Effector memory CD8-positive, alpha-beta T cell (primary cell): ENCODE measurements around the gene DSE.

Experiments
- ATAC-seq: fragments of 150-1000 bp; cut with Tn5 transposase; replicated peaks from 2 replicates; pipeline ENCODE4 v1.10.0; 2021; ENCODE audit warnings: mild to moderate bottlenecking, moderate library complexity
- DNase-seq, 3 experiments: peaks; one replicate each; pipeline ENCODE4 v3.0.0; 2021
- H3K27ac Mint-ChIP-seq, 2 donors: one replicate each; pipeline ENCODE4 v1.8.0; 2022; ENCODE audit warnings: mild to moderate bottlenecking in 2 of 2, mixed read lengths in 2 of 2, moderate library complexity in 2 of 2
- H3K27me3 Mint-ChIP-seq, 2 donors: one replicate each; pipeline ENCODE4 v1.8.0; 2022; ENCODE audit warnings: mixed read lengths in 2 of 2
- H3K36me3 Mint-ChIP-seq: one replicate; pipeline ENCODE4 v1.8.0; 2022; ENCODE audit warnings: mild to moderate bottlenecking, moderate library complexity, mixed read lengths; ENCODE audit not compliant: insufficient read depth
- H3K4me1 Mint-ChIP-seq, 2 donors: one replicate each; pipeline ENCODE4 v1.8.0; 2022; ENCODE audit warnings: low read depth in 2 of 2, mixed read lengths in 2 of 2
- H3K4me3 Mint-ChIP-seq, 2 donors: one replicate each; pipeline ENCODE4 v1.8.0; 2022; ENCODE audit warnings: mild to moderate bottlenecking in 2 of 2, mixed read lengths in 2 of 2, moderate library complexity in 2 of 2
- H3K9me3 Mint-ChIP-seq, 2 donors: one replicate each; pipeline ENCODE4 v1.8.0; 2022; ENCODE audit warnings: mixed read lengths in 2 of 2

Gene DSE

DNA sequence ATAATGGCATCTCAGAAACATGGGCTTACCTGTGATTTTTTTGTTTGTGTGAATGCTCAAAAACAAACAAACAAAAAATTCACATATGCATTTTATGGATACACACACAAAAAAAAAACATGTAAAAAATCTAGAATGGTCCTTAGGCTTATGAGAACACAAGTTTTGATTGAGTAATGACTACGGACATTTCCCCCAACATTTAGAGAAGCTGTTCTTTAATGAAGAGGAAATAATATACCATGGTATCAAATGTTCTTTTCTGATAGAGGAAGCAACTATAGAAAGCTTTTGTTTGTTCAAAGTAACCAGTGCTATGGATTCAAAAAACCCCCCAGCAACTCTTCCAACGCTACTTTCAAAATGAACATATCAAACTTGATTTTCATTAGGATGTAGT is 81.8 kb downstream of the DSE start:
- no peak overlapping the region for H3K4me3 Mint-ChIP-seq
- no peaks in the 10 kb centered on the region for H3K4me1 Mint-ChIP-seq
- H3K27me3 Mint-ChIP-seq, result peaks cover 8 to 35% of the 10 kb centered on the region in 2 donors
- DNase-seq (no peak), ATAC-seq (no peak)
- H3K27ac Mint-ChIP-seq, result no peak overlapping the region
- H3K36me3 Mint-ChIP-seq, result no peaks in the 10 kb centered on the region
- H3K9me3 Mint-ChIP-seq, result no peaks in the 10 kb centered on the region

DNA sequence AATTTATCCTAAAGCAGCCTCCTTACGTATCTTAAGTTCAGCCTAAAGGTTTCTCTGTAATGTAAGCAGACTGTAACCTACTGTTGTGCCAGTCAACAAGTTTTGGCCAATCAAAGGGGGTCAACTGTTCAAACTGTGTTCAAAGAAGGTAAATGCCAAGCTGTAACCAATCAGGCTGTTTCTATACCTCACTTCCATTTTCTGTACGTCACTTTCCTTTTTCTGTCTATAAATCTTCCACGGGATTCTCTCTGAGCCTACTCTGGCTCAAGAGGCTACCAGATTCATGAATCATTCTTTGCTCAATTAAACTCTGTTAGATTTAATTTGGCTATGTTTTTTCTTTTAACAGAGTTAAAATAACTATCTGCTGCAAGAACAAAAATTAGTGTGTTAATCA is 85.4 kb downstream of the DSE start:
- no peak for ATAC-seq
- Mint-ChIP-seq H3K4me1 (peaks cover 1 to 3% of the 10 kb centered on the region in 2 donors), H3K9me3 (no peaks in the 10 kb centered on the region), H3K4me3 (no peak overlapping the region), H3K27me3 (peaks cover 0 to 34% of the 10 kb centered on the region in 2 donors), H3K27ac (no peak overlapping the region), H3K36me3 (no peaks in the 10 kb centered on the region)
- no peak for DNase-seq

GRCh38 chr6:116456927-116457326 is 86.2 kb downstream of the DSE start:
- Mint-ChIP-seq H3K4me3 (no peak overlapping the region), H3K27ac (no peak overlapping the region), H3K9me3 (no peaks in the 10 kb centered on the region), H3K27me3 (peaks cover 0 to 40% of the 10 kb centered on the region in 2 donors), H3K4me1 (peaks cover 6 to 11% of the 10 kb centered on the region in 2 donors), H3K36me3 (peaks cover 5% of the 10 kb centered on the region)
- DNase-seq (no peak), ATAC-seq (no peak)

DNA sequence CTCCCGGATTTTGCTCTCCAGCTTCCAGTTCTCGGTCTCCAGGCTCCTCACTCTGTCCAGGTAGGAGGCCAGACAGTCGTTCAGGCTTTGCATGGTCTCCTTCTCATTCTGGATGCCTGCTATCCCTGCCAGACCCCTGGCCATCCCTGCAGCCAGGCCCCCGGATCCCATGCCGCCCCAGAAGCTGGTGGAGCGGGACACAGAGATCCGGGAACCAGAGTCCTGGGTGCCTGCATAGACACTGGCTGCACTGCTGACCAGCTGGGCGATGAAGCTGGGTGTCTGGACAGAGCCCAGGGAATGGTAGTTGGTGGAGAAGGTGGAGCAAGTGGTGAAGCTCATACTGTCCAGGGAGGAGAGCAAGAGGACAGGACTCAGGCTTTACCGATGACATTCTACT is 87.5 kb downstream of the DSE start:
- H3K27me3 Mint-ChIP-seq, result peaks cover 0 to 42% of the 10 kb centered on the region in 2 donors
- no peak overlapping the region for H3K27ac Mint-ChIP-seq
- DNase-seq (no peak), ATAC-seq (no peak)
- H3K4me1 Mint-ChIP-seq, result peaks cover 6 to 15% of the 10 kb centered on the region in 2 donors
- peaks cover 5% of the 10 kb centered on the region for H3K36me3 Mint-ChIP-seq
- no peaks in the 10 kb centered on the region for H3K9me3 Mint-ChIP-seq
- H3K4me3 Mint-ChIP-seq, result no peak overlapping the region

GRCh38 chr6:116459927-116460326 is 89.2 kb downstream of the DSE start:
- ATAC-seq (no peak), DNase-seq (no peak)
- no peak overlapping the region for H3K4me3 Mint-ChIP-seq
- peaks cover 5% of the 10 kb centered on the region for H3K36me3 Mint-ChIP-seq
- H3K9me3 Mint-ChIP-seq, result no peaks in the 10 kb centered on the region
- H3K27me3 Mint-ChIP-seq, result peaks cover 0 to 42% of the 10 kb centered on the region in 2 donors
- H3K27ac Mint-ChIP-seq, result no peak overlapping the region
- peaks cover 6 to 18% of the 10 kb centered on the region in 2 donors for H3K4me1 Mint-ChIP-seq

DNA sequence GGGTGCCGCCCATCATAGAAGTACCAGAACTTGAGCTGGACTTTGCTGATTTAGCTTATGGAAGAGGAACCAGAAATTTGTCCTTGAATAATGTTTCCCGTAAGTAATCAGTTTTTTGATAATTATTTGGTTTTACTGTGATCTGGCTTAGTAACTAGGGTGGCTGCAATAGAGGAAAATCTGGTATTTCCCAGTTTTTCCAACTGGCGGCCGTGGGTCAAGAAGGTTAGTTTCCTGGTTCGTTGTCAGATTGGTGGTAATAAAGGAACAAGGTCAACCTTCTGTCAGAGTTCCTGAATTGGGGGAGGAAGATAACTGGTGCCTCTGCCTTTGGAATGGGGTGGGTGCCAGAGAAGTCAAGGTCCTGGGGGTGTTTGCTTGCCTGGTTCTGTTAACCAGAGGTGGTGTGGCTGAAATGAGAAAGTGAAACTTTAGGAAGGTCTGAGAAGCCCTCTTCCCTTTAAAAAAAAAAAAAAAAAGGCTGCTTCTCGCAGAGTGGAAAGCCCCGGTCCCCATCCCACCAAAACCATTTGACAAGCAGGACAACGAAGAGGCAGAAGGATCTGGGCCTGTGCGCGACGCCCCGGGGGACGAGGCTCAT is 90.7 kb downstream of the DSE start, which contains the start of gene CALHM6:
TSS of gene CALHM6 (plus strand) at position 45 of the 601 bp plus-strand sequence. CDS start at position 600, 555 bp downstream.
- Mint-ChIP-seq H3K9me3 (no peaks in the 10 kb centered on the region), H3K27me3 (peaks cover 0 to 36% of the 10 kb centered on the region in 2 donors), H3K4me1 (peaks cover 7 to 18% of the 10 kb centered on the region in 2 donors), H3K36me3 (peaks cover 5% of the 10 kb centered on the region), H3K27ac (peak within 1 kb of the TSS in 1 of 2 donors; percentile 91), H3K4me3 (peak within 1 kb of the TSS; percentile 81 to 82)
- DNase-seq, result no peak
- no peak for ATAC-seq

DNA sequence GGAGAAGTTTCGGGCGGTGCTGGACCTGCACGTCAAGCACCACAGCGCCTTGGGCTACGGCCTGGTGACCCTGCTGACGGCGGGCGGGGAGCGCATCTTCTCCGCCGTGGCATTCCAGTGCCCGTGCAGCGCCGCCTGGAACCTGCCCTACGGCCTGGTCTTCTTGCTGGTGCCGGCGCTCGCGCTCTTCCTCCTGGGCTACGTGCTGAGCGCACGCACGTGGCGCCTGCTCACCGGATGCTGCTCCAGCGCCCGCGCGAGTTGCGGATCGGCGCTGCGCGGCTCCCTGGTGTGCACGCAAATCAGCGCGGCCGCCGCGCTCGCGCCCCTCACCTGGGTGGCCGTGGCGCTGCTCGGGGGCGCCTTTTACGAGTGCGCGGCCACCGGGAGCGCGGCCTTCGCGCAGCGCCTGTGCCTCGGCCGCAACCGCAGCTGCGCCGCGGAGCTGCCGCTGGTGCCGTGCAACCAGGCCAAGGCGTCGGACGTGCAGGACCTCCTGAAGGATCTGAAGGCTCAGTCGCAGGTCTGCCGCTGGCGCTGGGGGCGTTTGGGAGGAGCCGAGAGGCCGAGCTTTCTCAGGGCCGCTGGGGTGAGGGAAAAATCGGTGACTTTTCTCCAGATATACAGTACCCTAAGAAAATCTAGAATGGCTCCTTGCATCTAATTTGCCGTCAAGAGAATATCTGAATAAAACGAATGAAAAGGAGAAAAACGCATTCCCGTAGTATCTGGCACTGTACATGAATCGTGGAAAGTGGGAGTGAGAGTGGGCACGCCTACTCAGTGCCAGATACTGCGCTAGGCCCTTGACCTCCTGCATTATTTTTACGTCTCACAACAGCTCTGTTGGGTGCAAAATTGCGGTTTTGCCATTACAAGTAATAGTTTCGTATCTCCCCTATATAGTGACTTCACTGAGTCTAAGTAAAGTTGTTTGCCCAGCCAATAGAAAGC is 91.5 kb downstream of the DSE start:
- peaks cover 5% of the 10 kb centered on the region for H3K36me3 Mint-ChIP-seq
- H3K27ac Mint-ChIP-seq, result peak overlapping the region in 1 of 2 donors; percentile 91
- peaks cover 7 to 18% of the 10 kb centered on the region in 2 donors for H3K4me1 Mint-ChIP-seq
- peak overlapping the region; percentile 81 to 82 for H3K4me3 Mint-ChIP-seq
- H3K9me3 Mint-ChIP-seq, result no peaks in the 10 kb centered on the region
- DNase-seq (peak; percentile 25 to 46 (median 31)), ATAC-seq (peak; percentile 93)
- peaks cover 0 to 36% of the 10 kb centered on the region in 2 donors for H3K27me3 Mint-ChIP-seq

GRCh38 chr6:116463301-116463700 is 92.6 kb downstream of the DSE start:
- no peak overlapping the region for H3K4me3 Mint-ChIP-seq
- H3K36me3 Mint-ChIP-seq, result peaks cover 5% of the 10 kb centered on the region
- peaks cover 0 to 36% of the 10 kb centered on the region in 2 donors for H3K27me3 Mint-ChIP-seq
- H3K4me1 Mint-ChIP-seq, result peaks cover 7 to 18% of the 10 kb centered on the region in 2 donors
- H3K27ac Mint-ChIP-seq, result no peak overlapping the region
- no peaks in the 10 kb centered on the region for H3K9me3 Mint-ChIP-seq
- DNase-seq, result no peak
- no peak for ATAC-seq

DNA sequence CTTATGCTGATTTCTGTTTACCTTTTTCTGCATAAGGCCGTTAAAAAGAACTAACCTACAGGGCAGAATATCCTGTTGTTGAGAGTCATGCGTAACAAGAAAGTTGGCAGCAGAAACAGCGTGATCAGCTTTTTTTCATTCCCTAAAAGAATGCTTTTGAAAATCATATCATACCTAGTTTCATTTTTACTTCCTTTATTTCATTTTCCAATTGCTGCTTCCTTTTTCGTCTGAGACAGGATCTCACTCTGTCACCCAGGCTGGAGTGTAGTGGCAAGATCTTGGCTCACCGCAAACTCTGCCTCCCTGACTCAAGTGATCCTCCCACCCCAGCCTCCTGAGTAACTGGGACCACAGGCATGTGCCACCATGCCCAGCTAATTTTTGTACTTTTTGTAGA is 94.5 kb downstream of the DSE start:
- H3K36me3 Mint-ChIP-seq, result peaks cover 5% of the 10 kb centered on the region
- H3K27me3 Mint-ChIP-seq, result peaks cover 0 to 24% of the 10 kb centered on the region in 2 donors
- ATAC-seq (no peak), DNase-seq (no peak)
- no peak overlapping the region for H3K4me3 Mint-ChIP-seq
- no peak overlapping the region for H3K27ac Mint-ChIP-seq
- H3K4me1 Mint-ChIP-seq, result peaks cover 7 to 18% of the 10 kb centered on the region in 2 donors
- H3K9me3 Mint-ChIP-seq, result no peaks in the 10 kb centered on the region

DNA sequence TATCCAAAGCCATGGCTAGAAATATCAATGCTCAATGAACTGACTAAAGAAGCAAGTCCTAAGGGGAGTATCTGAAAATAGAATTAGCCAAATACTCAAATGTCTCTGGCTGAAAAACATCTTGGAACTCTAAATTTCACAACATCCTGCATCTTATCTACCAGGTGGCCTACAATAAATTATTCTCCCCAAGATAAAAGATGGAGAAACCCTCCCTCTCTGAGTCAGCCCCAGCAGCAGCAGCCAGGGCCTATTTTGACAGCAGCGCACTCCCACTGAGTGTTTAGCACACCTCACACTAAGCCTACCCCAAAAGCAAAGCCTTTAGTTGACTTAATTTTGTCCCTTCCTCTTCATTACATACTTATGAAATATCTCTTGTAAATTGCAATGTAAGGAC is 96.3 kb downstream of the DSE start:
- peaks cover 1 to 8% of the 10 kb centered on the region in 2 donors for H3K4me1 Mint-ChIP-seq
- H3K36me3 Mint-ChIP-seq, result no peaks in the 10 kb centered on the region
- peaks cover 0 to 15% of the 10 kb centered on the region in 2 donors for H3K27me3 Mint-ChIP-seq
- no peak for ATAC-seq
- no peak for DNase-seq
- no peak overlapping the region for H3K27ac Mint-ChIP-seq
- no peaks in the 10 kb centered on the region for H3K9me3 Mint-ChIP-seq
- no peak overlapping the region for H3K4me3 Mint-ChIP-seq

DNA sequence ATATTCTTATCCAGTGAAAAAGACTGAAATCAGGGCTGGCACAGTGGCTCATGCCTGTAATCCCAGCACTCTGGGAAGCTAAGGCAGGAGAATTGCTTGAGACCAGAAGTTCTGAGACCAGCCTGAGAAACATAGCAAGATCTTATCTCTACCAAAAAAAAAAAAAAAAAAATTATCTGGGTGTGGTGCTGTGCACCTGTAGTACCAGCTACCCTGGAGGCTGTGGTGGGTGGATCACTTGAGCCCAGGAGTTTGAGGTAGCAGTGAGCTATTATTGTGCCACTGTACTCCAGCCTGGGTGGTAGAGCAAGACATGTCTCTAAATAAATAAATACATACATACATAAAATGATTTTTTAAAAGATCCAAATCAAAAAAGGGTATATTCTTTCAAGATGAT is 96.8 kb downstream of the DSE start:
- H3K4me1 Mint-ChIP-seq, result peaks cover 1 to 6% of the 10 kb centered on the region in 2 donors
- ATAC-seq, result no peak
- H3K36me3 Mint-ChIP-seq, result no peaks in the 10 kb centered on the region
- no peak for DNase-seq
- peaks cover 0 to 15% of the 10 kb centered on the region in 2 donors for H3K27me3 Mint-ChIP-seq
- no peak overlapping the region for H3K4me3 Mint-ChIP-seq
- H3K9me3 Mint-ChIP-seq, result no peaks in the 10 kb centered on the region
- no peak overlapping the region for H3K27ac Mint-ChIP-seq

DNA sequence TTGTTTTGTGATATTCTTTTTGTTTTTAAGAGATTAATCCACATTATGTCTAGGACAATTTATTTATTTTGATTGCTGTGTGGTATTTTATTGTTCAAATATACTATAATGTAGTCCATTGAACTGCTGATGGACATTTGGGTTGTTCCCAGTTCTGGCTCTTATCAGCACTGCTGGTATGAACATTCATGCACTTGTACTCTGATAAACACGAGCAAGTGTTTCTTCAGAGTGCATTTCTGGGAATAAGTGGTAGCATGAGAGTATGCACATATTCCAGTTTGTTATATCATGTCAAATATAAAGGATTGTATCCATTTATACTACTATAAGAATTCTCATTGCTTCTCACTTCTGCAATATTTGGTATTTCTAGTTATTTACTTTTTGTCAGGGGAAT is 97.5 kb downstream of the DSE start:
- Mint-ChIP-seq H3K9me3 (no peaks in the 10 kb centered on the region), H3K4me3 (no peak overlapping the region), H3K36me3 (no peaks in the 10 kb centered on the region), H3K27ac (no peak overlapping the region), H3K4me1 (peaks cover 1 to 3% of the 10 kb centered on the region in 2 donors), H3K27me3 (peaks cover 0 to 10% of the 10 kb centered on the region in 2 donors)
- ATAC-seq, result no peak
- DNase-seq, result no peak

GRCh38 chr6:116471531-116471930 is 100.8 kb downstream of the DSE start:
- Mint-ChIP-seq H3K9me3 (no peaks in the 10 kb centered on the region), H3K27ac (no peak overlapping the region), H3K4me1 (peaks cover 17 to 23% of the 10 kb centered on the region in 2 donors), H3K36me3 (no peaks in the 10 kb centered on the region), H3K27me3 (no peaks in the 10 kb centered on the region), H3K4me3 (no peak overlapping the region)
- ATAC-seq (no peak), DNase-seq (no peak)
